Fibroblast of the conjunctiva (primary cell): ENCODE results near the gene ANO1.

Experiments
- DNase-seq: peaks from one replicate; pipeline ENCODE4 v3.0.0-alpha.2; 2010; ENCODE audit warnings: low read depth

ANO1 gene

DNA sequence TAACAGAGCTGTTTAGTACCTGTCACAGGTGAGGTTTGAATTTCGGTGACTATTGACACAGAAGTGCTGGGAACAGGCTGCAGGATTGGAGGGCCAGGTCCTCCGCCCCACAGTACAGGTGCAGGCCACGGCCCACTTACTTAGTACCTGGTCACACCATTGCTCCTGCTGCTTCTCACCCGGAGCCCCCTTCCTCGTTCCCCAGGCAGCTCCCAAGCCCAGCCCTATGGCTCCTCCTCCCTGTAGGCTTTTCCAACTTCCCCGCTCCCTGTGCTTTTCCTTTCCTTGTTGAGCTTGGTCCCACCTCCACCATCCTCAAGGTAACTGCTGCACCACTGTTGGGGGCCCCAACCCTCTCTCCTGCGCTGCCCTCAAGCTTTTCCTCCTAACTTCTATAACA, 27.9 kb upstream of the ANO1 start:
- DNase-seq = no peak

DNA sequence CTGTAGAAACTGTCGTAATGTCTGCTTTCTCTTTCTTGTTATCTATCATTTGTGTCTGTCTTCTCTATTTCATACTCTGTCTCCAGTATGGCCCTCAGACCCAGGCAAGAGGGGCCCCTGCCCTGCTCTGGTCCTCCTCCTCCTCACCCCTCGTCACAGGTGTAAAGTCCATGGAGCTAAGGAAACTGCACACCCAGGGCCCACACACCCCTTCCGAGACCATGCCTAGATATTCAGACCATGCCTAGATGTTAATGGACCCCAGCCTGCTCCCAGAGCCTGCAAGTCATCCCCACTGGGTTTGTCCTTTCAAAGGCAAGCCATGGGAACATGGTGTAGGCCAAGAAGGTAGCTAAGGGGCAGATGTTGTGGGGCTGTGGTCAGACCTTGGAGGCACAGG, 24.1 kb upstream of the ANO1 start:
- no peak for DNase-seq

DNA sequence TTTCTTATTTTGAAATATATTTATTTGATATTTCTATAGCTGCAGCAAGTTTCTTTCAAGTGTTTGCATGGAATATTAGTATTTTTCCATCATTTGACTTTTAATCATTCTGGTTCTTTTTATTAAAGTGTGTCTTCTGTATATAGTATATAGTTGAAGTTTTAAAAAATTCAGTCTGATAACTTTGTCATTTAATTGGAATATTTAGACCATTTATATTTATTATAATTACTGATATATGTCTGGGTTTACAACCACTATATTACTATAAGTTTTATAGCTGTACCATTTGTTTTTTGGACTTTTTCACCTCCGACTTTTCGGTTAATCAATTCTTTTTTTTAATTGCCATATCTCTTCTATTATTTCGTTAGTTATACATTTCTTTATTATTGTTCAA, 22.7 kb upstream of the ANO1 start:
- no peak for DNase-seq

DNA sequence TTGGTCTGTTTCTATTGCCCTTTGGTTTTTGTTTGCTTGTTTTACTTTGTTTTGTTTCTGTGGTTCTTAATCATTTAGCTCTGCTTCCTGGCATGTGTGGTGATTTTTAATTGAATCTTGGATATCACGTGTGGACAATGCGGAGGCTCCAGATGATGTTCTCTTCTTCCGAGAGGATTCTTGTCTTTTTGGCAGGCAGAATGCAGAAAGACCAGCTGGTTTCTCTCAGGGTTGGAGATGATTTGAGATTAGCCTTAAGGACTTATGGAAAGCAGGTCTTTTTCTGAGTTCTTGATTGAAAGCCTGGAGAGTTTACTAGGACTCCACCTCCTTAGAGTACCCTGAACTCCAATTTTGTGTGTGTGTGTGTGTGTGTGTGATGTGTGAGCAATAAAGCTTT, 21.0 kb upstream of the ANO1 start:
- no peak for DNase-seq

DNA sequence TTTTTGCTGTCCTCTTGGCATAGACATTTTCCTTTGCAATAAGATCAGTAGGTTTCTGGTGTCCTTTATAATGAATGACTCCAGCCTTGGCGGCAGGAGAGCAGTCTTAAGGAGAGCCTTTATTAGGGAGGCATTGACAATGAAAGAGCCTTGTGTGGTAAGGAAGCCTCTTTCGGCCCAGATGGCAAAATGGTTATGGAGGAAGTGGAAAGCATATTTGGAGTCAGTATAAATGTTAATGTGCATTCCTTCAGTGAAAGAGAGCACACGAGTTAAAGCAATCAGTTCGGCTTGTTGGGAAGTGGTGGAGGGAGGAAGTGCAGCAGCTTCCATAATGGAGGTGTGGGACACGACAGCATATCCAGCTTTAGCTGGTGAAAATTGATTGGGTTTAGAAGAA, 18.1 kb upstream of the ANO1 start:
- no peak for DNase-seq

DNA sequence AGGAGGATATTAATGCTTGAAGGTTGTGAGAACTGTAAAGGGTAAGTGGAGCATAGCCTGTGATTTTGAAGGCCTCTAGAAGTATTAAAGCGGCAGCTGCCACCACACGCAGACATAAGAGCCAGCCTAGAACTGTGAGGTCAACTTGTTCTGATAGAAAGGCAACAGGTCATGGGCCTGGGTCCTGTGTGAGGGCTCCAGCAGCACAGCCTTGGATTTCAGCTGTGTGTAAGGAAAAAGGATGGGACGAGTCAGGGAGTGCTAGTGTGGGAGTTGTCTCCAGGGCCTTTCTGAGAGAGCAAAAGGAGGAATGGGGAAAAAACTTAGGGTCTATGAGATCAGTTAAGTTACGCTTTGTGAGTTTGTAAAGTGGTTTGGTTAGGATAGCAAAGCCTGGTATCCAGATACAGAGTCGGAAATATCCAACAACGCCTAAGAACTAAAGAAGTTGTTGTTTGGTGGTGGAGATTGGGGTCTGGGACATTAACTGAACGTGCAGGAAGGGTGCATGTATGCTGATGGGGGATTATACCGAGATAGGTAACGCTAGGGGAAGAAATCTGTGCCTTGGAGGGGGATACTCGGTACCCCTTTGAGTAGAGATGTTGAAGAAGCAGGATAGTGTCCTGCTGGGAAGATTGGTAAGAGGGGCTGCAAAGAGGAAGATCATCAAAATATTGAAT, 17.4 kb upstream of the ANO1 start:
- DNase-seq = no peak

DNA sequence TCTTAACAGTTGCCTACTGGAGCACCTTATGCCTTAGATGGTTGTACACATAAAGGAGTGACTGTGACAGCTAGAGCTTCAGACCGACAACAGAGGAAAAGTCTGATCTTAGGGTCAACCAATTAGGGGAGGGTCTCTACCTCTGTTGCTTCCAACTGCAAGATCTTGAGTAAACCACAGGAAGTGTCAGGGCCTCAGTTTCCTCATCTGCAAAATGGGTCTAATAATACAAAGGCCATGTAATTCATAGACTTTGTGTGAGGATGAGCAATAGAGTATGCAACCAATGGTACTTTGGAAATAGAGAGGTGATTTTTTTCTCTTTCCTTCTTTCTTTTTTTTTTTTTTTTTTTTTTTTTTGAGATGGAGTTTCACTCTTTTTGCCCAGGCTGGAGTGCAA, 16.4 kb upstream of the ANO1 start:
- DNase-seq = no peak

DNA sequence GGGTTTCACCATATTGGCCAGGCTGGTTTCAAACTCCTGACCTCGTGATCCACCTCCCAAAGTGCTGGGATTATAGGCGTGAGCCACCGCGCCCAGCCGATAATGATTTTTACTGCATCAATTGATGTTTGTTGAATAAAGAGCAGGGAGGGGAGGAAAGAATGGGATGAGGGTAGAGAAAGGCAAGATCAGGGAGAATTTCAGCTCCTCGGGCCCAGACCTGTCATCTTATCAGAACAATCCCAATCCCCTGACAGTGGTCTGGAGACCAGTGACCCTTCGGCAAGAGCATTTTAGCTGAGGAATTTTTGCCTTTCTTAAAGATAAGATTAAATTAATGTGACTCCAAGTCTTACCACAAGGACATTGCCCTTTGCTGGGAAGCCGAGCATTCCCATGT, 15.0 kb upstream of the ANO1 start:
- DNase-seq = no peak

DNA sequence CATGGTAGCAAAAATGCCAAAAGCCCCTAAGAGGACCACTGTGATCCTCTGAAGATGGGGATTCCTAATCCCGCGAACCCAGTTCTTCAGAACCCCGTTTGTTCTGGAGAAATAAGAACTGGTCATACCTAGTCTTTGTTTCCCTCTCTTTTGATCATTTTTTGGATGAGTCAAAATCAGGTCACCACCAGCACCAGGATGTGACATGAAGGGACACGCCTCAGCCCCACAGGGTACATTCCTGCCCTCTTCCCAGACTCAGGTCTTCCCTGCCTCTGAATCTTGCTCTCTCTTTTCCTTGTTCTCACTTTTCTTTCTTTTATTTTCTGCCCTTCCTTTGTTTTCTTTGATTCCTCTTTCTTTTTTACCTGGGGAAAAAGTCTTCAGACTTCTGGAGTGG, 14.6 kb upstream of the ANO1 start:
- DNase-seq = no peak

DNA sequence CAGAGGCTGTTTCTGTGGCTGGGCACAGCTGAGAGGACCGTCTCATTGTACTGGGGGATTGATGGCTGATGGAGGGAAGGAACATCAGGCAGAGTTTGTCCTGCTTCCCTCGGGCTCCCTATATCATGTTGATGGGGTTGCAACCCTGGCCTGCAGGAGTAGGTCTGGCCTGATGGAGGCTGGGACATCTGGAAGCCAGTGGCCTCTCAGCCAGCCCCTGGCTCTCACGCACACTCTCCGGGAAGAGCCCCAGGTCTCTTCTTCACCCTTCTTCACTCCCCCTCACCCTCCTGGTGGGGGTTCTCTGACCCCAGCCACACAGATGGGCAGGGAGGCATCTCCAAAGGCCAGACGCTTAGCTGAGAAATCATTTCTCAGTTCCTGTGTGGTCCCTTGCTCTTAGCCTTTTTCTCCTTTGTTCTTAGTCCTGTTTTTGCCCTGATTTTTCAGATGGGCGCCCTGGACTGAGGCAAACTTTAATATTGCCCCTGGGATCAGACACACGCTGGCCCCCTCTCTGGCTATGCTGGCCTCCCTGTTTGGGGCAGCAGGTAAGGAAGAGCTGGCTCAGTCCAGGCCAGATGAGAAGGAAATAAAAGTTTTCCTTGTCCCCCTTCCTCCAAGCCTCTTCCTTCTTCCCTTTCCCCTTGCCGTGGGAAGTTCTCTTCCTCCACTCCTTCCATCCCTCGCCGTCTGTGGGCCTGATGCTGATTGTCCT, 13.9 kb upstream of the ANO1 start:
- DNase-seq = no peak

DNA sequence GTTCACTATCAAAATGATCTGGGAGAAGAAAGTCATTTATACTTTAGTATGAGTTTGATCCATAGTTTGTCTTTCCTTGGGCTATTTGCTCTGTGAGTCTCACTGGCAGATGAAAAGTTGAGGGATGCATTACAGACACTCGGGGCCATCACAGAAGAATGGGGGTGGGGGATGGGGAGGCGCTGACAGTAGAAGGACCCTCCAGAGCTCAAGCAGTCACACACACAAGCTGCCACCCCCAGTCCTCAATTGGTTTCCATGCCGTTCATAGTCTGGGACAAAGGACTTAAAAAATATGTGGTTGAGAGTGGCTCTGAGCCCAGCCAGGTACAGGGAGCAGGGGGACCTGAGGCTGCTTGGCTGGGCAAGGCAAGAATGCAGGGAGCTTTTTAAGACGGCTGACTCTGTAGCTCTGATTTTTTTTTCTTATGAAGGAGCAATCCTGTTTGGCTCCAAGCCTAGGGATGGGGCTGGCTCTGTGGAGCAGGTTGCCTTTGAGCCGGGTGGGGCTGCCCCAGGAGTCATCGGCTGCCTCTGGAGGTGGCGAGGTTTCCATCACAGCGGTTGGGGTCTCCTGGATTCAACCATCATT, 13.3 kb upstream of the ANO1 start:
- no peak for DNase-seq

DNA sequence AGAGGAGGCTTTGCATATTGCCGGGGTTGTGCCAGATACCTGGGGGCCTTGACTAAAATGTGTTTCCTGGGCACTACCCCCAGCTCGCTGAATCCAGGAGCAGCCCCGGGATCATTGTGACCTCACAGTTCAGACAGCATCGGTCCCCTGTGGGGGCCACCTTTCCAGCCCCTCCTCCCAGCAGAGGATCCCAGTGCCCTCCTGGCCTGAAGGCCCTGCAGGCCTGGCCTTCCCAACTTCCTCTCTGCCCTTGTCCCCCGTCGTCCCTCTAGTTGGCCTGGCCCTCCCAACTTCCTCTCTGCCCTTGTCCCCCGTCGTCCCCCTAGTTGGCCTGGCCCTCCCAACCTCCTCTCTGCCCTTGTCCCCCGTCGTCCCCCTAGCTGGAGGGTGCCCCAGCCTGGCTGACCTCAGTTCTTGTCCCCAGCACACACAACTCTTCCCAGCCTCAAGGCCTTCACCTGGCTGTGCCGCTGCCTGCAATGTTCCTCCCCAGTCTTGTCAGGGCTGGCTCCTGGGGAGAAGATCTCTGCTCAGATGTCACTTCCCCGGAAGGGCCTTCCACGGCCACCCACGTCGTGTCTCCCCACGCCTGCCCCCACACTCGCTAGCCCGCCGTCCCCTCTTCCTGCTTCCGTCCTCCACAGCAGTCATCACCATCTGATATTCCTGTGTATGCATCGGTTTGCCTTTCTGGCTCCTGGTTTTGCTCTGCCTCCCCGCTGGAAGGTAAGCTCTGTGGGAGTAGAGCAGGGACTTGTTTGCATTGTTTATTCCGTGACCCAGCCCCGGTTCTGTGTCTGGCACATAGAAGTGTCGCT, 12.6 kb upstream of the ANO1 start:
- no peak for DNase-seq

DNA sequence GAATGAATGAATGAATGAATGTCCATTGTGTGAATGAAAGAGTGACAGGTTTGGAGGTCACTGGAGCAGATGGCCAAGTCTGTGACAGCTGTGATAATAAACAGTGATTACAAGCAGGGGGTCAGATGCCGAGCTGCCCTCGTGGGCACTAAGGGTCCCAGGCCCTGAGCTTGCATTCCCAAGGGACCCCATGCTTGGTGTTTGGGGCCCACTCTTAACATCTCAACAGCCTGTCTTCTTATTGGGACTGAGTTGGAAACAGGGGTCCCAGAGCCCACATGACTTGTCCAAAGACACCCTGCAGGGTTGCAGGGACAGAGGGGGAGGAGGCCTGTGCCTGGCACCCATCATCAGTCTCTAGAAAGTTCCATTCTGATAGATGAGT, 12.0 kb upstream of the ANO1 start:
- DNase-seq = no peak

DNA sequence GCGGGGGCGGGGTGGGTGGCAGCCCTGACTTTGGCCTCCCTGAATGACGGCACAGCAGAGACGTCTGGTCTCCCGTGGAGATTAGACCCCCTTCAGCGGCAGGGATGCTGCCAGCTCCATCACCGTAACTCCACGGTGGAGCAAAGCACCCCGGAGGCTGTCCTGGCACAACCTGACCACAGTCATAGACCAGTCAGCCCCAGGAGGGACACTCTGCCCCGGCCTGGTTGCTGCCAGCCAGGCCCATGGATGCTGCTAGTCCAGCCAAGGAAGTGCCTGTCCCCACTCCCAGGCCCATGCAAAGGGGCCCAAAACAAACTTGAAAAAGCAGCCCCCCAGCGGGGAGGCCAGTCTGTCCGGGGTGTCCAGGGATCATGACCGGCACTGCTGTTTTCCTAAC, 11.5 kb upstream of the ANO1 start:
- no peak for DNase-seq

DNA sequence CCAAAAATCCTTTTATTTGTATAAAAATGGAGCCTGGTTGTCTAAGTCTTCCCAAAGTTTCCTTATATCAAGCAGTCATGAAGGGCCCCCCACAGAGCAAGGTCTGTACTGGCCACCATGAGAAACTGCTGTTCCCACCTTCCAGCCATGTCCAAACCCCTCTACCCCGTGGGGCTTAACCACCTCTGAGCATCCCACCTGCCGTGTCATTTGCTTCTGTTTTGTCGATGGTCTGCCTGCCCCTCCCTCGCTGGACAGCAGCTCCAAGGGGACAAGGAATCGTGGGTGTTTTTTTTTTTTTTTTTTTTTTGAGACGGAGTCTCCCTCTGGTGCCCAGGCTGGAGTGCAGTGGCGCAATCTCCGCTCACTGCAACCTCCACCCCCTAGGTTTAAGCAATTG, 11.1 kb upstream of the ANO1 start:
- DNase-seq = no peak

DNA sequence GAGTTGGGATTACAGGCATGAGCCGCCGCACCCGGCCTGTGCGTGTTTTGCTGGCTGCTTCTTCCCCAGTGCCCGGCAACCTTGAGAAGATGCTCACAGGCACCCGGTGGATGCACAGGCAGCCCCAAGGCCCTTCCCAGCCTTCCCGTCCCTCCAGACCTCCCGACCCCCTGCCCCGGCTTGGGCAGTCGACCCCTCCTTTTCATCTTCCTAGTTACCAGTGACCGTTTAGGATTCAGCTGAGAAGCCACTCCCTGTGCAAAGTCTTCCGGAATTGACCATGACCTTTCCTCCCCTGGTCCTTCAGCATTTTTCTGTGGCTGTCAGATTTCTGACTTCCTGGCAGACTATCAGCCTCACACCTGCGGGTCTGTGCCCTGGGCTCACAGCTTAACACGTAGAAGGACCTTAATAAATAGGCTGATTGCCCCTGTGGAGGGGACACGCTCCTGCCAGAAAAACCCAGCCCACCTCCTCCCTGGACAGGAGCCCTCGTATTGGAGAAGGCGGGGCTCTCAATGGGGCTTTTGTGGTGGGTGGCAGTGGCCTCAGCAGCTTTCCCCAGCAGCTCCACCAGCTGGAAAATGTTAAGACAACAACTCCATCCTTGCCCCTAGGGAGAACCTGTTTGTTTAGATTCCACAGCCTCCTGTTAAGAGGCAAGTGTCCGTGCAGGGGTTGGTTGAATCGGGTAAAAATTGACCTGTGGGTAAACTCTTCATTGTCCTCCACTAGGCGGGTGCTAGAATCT, 10.4 kb upstream of the ANO1 start:
- no peak for DNase-seq

DNA sequence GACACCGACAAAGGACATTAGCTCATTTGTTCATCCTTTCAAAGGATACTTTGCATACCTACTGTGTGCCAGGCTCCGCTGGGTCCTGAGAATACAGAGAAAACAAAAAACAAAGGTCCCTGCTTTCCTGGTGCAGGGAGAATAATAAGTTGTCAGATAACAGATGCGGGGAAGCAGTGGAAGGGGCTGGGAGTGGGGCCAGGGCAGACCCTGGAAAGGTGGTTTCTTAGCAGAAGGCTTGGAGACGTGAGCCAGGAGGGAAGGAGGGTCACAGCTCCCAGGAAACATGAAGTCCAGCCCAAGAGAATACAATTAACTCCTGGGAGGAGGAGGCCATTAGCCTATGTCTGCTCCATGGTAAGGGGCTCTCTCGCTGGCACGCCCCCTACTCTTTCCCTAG, 9.8 kb upstream of the ANO1 start:
- no peak for DNase-seq

DNA sequence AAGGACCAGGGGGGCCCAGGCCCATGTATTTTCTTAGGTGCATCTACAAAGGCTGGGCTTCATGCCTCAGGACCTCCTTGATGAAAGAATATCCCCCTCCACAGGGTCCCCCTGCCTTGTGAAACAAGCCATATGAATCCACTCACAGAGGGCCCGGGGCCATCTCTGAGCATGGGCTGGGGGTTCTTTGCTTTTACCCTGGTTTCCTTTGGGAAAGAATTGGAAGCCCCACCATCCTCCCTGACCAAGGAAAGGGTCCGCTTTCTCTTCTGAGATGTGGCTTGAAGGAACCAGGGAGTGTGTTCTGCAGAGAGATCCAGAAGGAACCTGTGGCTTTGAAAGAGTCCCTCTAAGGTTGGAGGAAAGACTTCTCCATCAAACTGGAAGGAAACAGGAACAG, 9.2 kb upstream of the ANO1 start:
- no peak for DNase-seq

DNA sequence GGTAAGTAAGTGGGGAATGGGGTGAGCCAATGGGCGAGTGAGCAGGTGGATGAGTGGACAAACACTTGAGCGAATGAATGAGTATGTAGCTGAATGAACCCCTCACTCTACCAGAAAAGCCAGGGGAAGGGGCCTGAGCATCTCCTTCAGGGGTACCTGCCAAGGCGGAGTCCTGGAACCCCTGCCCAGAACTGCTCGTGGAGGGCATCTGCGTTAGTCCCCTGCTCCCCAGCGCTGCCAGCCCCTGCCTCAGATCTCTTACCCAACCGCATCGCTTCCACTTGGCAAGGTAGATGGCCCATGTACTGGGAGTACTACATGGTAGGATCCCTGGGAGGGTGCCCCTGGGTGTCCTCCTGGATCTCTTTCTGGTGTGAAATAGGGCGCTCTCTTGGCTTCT, 7.4 kb upstream of the ANO1 start:
- DNase-seq = no peak

DNA sequence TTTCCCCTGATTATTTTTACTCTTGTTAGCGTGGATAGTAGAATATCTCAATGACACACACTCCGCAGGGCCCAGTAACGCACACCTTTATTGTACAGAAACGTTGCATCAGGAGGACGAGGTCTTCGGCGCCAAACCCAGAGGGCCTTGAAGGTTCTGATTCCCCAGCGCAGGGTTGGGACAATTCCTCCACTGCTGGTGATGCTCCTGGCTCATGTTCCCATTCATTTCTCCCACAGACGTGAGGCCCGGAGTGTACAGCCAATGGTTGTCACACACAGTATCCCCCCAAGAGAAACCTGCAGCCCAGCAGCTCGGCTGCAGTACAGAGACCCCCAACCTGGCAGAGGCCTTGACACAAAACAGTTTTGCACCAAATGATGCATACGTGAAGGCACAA, 6.1 kb upstream of the ANO1 start:
- DNase-seq = no peak

DNA sequence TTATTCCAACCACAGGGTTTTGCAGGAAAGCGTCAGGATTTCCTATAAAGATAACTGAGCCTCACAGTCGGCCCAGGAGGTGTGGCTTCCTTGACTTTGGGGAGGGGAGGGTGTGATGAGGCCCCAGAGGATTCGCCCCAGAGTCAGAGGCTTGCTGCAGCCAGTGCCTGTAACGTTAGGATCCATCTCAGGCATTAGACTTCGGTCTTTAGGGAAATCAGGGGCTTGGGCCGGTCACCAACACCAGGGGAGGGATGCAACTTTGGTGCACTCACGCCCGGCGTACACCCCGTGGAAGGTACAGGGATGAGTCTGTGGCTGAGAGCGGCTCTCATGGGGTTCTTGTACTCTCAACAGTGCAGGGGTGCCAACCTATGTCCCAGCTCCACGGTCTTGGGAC, 5.7 kb upstream of the ANO1 start:
- DNase-seq = no peak
